HCT116 (cell line): ENCODE data around the gene GDI1.

Experiments
- EZH2phosphoT487 ChIP-seq: fragments of 200-600 bp; IDR thresholded peaks from 2 replicates; pipeline ENCODE4 v1.6.1; 2018; ENCODE audit warnings: antibody characterized with exemption, borderline replicate concordance
- SRF ChIP-seq: IDR thresholded peaks from 2 replicates; pipeline ENCODE4 v1.6.1; 2012; ENCODE audit warnings: low read depth
- TF ChIP-seq, protein P1 (sequence below), 3 experiments: fragments of 200-600 bp in 1 of 3; sonication (generic) in 1 of 3; IDR thresholded peaks in 2 of 3; conservative IDR thresholded peaks in 1 of 3; 2 replicates each; pipeline ENCODE4 v1.5.1; 2012 to 2017; ENCODE audit warnings: low read depth in 2 of 3, low read length in 2 of 3, antibody characterized with exemption in 1 of 3, borderline replicate concordance in 1 of 3, control low read depth in 1 of 3, mild to moderate bottlenecking in 1 of 3, mixed read lengths in 1 of 3, mixed run types in 1 of 3, moderate library complexity in 1 of 3; ENCODE audit not compliant: insufficient read depth in 1 of 3

DNA sequence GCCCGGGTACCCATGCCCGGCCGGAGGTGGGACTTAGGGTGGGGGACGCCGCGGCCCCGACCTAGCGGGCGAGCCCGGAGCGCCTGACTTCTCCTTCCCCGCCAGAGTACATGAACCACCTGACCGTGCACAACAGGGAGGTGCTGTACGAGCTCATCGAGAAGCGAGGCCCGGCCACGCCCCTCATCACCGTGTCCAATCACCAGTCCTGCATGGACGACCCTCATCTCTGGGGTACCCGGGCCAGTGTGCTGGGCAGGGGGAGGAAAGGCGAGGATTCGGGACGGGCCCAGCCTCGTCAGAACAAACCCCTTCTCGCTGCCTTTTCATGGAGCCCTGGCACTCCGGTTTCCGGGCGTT lies 25.0 kb upstream of the GDI1 start:
- TF ChIP-seq SRF (no peak), EZH2phosphoT487 (no peak)
- TF ChIP-seq, protein P1, sequence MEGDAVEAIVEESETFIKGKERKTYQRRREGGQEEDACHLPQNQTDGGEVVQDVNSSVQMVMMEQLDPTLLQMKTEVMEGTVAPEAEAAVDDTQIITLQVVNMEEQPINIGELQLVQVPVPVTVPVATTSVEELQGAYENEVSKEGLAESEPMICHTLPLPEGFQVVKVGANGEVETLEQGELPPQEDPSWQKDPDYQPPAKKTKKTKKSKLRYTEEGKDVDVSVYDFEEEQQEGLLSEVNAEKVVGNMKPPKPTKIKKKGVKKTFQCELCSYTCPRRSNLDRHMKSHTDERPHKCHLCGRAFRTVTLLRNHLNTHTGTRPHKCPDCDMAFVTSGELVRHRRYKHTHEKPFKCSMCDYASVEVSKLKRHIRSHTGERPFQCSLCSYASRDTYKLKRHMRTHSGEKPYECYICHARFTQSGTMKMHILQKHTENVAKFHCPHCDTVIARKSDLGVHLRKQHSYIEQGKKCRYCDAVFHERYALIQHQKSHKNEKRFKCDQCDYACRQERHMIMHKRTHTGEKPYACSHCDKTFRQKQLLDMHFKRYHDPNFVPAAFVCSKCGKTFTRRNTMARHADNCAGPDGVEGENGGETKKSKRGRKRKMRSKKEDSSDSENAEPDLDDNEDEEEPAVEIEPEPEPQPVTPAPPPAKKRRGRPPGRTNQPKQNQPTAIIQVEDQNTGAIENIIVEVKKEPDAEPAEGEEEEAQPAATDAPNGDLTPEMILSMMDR (IDR thresholded peaks at IDR 0.05 in 2 of 3, conservative IDR thresholded peaks at IDR 0.05 in 1 of 3; ENCODE audit: borderline replicate concordance in 1 of 3, insufficient read depth in 1 of 3, low read depth in 2 of 3, low read length in 2 of 3) = no peak
